ENCODE measurements around the gene AZIN2. TPM values are rescaled to one million over a fixed set of nuclear protein-coding genes. Genes with fewer than 3 reads are reported as not detected.

AZIN2 gene
- total and polyA plus RNA-seq, 2 of the 13 experiments (the other 11 are each of a cell fraction or from before 2014, with no cell fraction given): 1.7 to 3.5 TPM

GRCh38 chr1:33036526-33037503, 44.1 kb upstream of the AZIN2 start, which contains the start of gene AK2 (continued):
- TF ChIP-seq, protein P1, sequence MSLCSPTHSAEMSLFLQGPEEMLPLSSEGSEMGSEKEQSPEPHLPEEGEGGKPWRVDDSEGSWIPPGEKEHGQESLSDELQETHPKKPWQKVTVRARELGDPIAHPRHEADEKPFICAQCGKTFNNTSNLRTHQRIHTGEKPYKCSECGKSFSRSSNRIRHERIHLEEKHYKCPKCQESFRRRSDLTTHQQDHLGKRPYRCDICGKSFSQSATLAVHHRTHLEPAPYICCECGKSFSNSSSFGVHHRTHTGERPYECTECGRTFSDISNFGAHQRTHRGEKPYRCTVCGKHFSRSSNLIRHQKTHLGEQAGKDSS (CRISPR knock-in tag; IDR thresholded peaks at IDR 0.05; ENCODE audit: borderline replicate concordance, low read depth): peak; percentile 78
- TF ChIP-seq REL (CRISPR knock-in tag; conservative IDR thresholded peaks at IDR 0.05): peak; percentile 99
- TF ChIP-seq MXI1 (IDR thresholded peaks at IDR 0.05; ENCODE audit: borderline replicate concordance, low read depth, low read length): peak; percentile 87; the same call in 1 of the 3 replicates
- no peak for TF ChIP-seq ATM (IDR thresholded peaks at IDR 0.05; ENCODE audit: borderline replicate concordance)
- peak; percentile 87; the same call in 1 of the 2 replicates for TF ChIP-seq ZNF672 (CRISPR knock-in tag; IDR thresholded peaks at IDR 0.05)
- peak; percentile 74 for TF ChIP-seq ZNF574 (CRISPR knock-in tag; IDR thresholded peaks at IDR 0.05)
- no peak for TF ChIP-seq SOX6 (IDR thresholded peaks at IDR 0.05)
- TF ChIP-seq SOX6 (CRISPR knock-in tag; IDR thresholded peaks at IDR 0.05): peak; percentile 62; the same call in 1 of the 2 replicates
- TF ChIP-seq SETDB1 (CRISPR knock-in tag; IDR thresholded peaks at IDR 0.05; ENCODE audit: borderline replicate concordance): no peak
- no peak for TF ChIP-seq FOXK2 (IDR thresholded peaks at IDR 0.05)
- peak; percentile 86 for TF ChIP-seq SNAI1 (CRISPR knock-in tag; IDR thresholded peaks at IDR 0.05; ENCODE audit: borderline replicate concordance)
- peak; percentile 100 for TF ChIP-seq TFDP1 (CRISPR knock-in tag; IDR thresholded peaks at IDR 0.05; ENCODE audit: borderline replicate concordance)
- TF ChIP-seq BCL6 (CRISPR knock-in tag; IDR thresholded peaks at IDR 0.05): no peak
- TF ChIP-seq LCORL (IDR thresholded peaks at IDR 0.05): no peak
- TF ChIP-seq LCORL (CRISPR knock-in tag; IDR thresholded peaks at IDR 0.05): no peak; the same call in 1 of the 2 replicates
- peak; percentile 82 for TF ChIP-seq ZNF275 (CRISPR knock-in tag; IDR thresholded peaks at IDR 0.05; ENCODE audit: borderline replicate concordance)
- TF ChIP-seq ETS1 (CRISPR knock-in tag; IDR thresholded peaks at IDR 0.05): no peak
- TF ChIP-seq GFI1 (CRISPR knock-in tag; IDR thresholded peaks at IDR 0.05; ENCODE audit: borderline replicate concordance): peak; percentile 56; the same call in 1 of the 2 replicates
- peak; percentile 93 for TF ChIP-seq ZNF225 (CRISPR knock-in tag; IDR thresholded peaks at IDR 0.05)
- TF ChIP-seq ZNF639 (CRISPR knock-in tag; conservative IDR thresholded peaks at IDR 0.05): 0 out of 2 replicates have a peak, but pooled peaks have one; percentile 21

Data from HepG2 (cell line).